Eye (tissue), 1 donor: ENCODE results near the gene TCP11L1.
"Not testable (repeated sequence)": the region's sequence is repeated elsewhere in the genome, so short reads cannot be mapped to it uniquely, and the experiment has no call there.

ENCODE experiments used
- DNase-seq: peaks from one replicate; pipeline ENCODE4 v3.0.0-alpha.2; 2015

TCP11L1 gene

GRCh38 chr11:33033493-33033892 lies 5.9 kb upstream of the TCP11L1 start:
- no peak for DNase-seq

DNA sequence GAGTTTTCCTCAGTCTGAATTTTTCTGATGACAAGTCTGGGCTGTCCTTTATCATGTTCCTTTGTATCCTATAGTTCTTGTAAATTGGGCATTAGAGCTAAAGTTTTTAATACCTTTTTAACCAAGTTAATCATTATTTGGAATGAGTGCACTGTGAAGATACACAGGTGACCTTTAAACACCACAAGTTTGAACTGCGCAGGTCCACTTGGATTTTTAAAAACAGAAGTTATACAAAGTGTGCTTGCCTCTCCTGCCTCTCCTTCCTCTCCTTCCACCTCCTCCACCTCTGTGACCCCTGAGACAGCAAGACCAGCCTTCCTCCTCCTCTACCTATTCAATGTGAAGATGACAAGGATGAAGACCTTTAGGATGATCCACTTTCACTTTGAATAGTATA lies 4.4 kb upstream of the TCP11L1 start:
- no peak for DNase-seq

DNA sequence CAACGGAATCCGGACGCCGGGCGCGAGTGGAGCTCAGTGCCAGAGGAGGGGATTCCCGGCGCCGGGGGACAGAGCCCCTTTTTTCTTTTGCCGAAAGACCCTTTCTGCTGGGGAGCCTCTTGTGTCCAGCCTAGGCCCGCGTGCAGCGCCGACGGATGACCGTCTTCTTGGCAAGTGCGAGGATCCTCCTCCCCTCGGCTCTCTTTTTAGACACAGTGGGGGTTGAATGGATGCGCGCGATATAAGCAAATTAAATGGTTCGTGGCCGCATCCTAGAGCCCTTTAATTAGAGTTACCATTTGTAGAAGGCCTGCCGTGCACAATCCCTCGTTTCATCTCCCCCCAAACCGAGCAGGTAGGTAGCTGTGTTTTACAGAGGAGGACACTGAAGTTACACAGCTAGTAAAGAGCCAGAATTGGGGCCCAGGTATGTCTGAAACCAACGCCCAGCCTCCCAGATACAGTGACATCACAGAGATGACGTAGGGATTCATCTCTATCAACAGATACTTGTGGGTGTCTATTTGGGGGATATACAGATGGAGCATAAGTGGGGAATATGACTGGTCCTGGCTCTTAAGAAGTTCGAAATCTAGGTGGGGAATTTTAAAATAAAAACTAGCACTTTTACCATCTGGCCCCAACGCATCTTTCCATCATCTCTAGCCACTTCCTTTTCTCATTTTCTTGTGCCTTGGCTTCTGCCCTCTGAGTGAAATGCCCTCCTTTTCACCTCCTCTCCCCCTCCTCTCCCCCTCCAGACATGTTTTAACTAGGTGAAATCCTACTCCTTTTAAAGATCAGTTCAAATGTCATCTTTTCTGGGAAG lies 875 bp downstream of the TCP11L1 start:
- DNase-seq: no peak

DNA sequence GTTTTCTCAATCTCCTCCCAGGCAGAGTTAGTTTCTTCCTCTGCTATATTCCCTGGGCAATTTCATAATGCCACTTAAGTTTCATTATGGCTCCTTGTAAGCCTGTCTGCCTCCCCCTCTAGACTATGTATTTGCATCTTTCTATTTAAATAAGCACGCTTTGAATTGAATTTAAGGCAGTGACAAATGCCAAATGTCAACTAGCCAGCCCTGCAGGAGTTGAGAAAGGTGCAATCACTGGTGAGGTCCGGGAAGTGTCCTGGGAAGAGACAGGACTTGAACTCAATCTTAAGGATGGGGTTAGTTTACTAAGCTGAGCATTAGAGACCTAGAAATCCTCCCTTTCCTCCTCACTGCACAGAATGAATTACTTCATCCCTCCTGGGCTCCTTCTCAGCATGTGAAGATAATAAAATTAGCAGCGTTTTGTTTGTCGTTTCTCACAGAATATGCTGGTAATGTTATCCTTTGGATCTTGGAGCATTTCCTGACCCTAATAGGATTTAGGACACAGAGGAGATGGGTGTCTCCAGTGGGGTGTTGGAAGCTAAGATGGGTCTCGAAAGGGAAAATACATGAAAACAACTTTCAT lies 1.6 kb downstream of the TCP11L1 start:
- DNase-seq: no peak

- no peak for DNase-seq
Measured at GRCh38 chr11:33043221-33043830, 4.0 kb downstream of the TCP11L1 start.

DNA sequence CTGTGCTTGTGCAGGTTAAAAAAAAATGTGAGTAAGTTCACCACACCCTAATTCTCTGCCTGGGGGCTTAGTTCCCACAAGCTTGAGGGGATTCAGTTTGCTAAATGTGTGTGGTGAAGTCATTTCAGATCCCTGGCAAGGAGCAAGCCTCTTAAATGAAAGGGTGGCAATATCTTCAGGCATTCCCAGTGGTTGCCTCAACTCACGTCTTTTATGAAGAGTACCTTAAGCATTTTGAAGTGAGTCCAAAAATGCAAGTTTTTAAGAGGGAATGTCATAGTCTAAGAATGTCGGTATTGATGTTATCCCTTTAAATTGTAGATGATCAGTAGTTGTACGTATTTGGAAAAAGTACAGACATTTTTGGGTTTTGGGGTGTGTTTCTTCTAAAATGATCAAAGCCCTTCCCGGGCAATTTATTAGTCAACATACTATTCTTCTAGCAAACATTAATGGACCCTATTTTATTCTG lies 4.9 kb downstream of the TCP11L1 start:
- no peak for DNase-seq

DNA sequence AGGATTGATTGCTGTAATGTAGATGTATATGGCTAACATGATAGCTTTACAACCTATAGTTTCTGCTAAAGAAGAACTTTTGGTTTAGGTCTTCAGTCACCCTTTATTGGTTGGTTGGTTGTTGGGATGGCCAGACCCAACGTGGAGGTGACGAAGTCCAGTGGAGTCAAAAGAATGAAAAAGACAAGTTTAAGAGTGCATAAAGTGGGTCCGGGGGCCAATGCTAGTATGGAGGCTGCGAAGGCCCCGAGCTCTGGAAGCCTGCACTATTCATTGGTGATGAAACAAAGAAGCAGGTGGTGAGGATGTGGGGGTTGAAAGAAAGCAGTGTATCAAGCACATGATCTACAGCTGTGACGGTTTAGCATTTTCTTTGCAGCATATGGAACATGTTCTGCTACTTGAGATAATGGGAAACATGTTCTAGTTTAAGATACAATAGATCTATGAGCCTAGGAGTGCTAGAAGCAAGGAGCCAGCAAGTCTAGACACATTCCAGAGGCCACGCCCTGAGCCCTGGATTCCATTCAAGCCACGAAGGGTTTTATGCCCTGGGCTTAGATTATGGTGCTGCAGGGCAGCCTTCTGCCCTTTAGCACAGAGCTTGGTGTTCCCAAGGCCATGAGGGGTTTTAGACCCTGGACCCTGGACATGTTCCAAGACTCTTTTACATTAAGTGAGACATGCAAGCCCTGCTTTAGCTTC lies 6.3 kb downstream of the TCP11L1 start:
- no peak for DNase-seq

DNA sequence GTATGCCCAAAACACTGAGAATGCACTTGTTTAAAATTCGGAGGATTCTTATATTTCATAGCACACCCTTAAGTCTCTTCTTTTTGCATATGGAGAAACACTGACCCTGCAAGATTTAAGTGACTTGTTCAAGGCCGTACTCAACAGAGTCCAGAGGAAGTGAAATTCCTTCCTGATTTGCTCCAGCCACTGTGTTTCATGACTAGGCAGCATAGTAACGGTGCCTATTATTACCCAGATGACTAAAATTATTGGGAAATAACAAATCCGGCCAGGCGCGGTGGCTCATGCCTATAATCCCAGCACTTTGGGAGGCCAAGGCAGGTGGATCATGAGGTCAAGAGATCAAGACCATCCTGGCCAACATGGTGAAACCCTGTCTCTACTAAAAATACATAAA lies 9.3 kb downstream of the TCP11L1 start:
- not testable (repeated sequence) for DNase-seq

DNA sequence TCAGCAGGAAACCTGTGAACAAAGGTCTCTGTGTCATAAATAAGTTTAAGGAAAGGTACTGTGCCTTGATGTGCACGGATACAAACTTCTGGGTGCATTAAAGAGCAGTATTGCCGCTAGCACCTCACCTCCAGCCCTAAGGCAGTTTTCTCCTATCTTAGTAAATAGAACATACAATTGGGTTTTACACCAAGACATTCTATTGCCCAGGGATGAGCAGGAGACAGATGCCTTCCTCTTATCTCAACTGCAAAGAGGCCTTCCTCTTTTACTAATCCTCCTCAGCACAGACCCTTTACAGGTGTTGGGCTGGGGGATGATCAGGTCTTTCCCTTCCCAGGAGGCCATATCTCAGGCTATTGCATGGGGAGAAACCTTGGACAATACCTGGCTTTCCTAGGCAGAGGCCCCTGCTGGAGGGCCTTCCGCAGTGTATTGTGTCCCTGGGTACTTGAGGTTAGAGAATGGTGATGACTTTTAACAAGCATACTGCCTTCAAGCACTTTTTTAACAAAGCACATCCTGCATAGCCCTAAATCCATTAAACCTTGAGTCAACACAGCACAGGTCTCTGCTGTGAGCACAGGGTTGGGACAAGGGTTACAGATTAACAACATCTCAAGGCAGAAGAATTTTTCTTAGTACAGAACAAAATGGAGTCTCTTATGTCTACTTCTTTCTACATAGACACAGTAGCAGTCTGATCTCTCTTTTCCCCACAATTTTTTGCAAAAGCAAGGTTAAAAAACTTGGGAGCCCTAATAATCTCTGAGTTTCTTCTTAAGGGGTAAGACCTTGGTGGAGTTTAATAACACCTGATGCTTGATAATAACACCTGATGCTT lies 10.4 kb downstream of the TCP11L1 start:
- DNase-seq: not testable (repeated sequence)

DNA sequence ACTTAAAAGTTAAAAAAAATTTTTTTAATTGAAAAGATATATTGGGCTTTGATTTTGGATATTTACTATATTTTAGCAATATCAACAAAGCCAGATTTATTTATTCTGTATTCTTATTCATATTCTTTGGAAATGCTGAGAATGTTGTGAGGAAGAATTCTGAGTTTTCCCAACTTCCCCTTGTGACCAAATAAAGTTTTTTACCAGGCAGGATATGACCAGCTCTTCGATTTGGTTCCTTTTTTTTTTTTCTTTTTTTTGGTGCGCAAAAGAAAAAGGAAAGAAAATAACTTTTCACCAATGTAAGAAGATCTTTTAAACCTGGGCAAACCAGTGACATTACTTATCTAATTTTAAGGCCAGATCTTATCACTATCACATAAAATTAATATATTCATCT lies 12.9 kb downstream of the TCP11L1 start:
- DNase-seq: no peak

DNA sequence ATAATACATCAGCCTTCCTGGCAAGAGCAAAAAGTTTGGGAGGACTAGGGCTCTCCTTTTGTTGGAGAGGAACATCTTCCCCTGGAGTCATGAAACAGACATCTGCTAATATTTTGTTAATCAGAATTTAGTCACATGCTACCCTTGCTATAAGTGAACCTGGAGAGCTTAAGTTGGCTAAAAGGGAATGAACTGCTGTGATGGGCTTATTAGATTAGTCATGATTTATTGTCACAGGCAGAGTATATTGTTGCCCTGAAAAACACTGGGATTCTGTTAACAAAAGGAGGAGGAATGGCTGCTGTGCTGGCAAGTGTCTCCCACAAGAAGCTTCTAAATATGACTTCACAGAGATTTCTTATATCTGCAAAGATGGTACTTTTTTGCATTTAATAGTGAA lies 16.0 kb downstream of the TCP11L1 start:
- DNase-seq: no peak

- no peak for DNase-seq
Measured at GRCh38 chr11:33057284-33057683, 17.9 kb downstream of the TCP11L1 start.

- DNase-seq: no peak
Measured at GRCh38 chr11:33059331-33060007, 20.1 kb downstream of the TCP11L1 start.

GRCh38 chr11:33060271-33060670 lies 20.9 kb downstream of the TCP11L1 start:
- DNase-seq: no peak

- no peak for DNase-seq
Measured at GRCh38 chr11:33062137-33062536, 22.8 kb downstream of the TCP11L1 start.

GRCh38 chr11:33063326-33063881 lies 24.0 kb downstream of the TCP11L1 start:
- no peak for DNase-seq

- DNase-seq: no peak
Measured at GRCh38 chr11:33064033-33064825, 24.9 kb downstream of the TCP11L1 start.

GRCh38 chr11:33064866-33065265 lies 25.5 kb downstream of the TCP11L1 start:
- DNase-seq: no peak

GRCh38 chr11:33065445-33066178 lies 26.2 kb downstream of the TCP11L1 start:
- DNase-seq: peak; percentile 73

DNA sequence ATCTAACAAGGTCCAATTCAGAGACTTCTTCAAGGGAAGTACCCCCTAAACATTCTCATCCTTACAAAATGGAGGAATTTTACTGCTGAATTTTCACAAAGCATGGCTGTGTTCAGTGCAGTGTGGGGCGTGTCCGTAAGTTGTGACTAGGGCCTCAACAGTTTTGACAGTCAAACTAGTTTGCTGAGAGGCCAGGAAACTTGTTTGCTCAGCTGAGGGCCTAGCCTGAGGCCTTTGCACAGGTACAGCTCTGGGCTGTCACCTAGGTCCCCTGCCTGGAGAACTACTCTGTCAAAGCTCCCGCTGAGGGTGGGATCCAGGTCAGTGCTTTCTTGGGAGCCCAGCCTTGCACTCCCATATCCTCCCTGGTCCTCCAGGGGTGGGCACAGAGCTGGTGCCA lies 27.9 kb downstream of the TCP11L1 start:
- DNase-seq: no peak
